NOMO-1 (cell line): Measurements from ENCODE around the gene ZFYVE28.

Experiments
- DNase-seq, 2 experiments: peaks; one replicate each; lab custom pipeline; 2025; ENCODE audit not compliant: unreplicated experiment in 2 of 2; lab: John Stamatoyannopoulos, UW

The ZFYVE28 gene

DNA sequence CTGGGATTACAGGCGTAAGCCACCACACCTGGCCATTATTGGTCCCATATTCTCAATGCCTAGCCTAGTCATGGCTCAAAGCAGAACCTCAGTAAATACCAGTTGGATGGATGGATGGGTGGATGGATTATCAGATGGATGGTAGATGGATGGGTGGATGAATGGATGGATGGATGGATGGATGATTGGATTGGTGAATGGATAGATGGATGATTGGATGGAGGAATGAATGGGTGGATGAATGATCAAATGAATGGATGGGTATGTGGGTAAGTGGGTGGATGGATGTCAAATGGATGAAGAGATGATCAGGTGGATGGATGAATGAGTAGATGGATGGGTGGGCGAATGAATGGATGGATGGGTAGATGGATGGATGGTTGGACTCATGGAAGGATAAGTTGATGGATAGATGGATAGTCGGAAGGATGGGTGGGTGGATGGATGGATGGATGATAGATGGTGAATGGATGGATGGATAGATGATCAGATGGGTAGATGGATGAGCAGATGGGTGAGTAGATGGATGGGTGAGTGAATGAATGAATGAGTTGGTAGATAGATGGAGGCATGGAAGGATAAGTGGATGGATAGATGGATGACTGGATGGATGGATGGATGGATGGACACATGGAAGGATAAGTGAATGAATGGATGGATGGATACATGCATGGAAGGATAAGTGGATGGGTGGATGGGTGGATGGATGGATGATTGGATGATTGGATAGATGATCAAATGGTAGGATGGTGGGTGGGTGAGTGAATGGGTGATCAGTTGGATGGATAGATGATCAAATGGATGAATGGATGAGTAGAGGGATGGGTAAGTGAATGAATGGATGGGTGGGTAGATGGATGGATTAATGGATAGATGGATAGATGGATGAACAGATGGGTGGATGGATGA is 28.5 kb upstream of the ZFYVE28 start:
- DNase-seq, result no peak

DNA sequence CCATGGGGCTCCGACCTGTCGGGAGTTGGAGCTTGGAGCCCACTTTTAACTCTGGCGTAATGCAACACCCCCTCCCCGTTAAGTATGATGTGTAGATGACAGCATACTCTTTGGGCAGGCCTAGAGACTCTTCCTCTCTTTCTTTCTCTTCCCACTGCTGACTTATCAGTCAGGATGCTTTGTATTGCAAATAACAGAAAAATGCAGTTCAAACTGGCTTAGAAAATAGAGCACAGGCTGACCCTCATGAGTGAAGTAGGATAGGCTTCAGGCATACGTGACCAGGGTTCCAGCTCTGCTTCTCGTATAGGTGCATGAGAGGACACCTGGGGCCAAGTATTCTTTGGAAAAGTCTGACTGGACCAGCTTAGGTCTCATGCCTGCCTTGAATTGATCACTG is 27.1 kb upstream of the ZFYVE28 start:
- no peak for DNase-seq

- no peak for DNase-seq
Observed at GRCh38 chr4:2445130-2445529, 26.7 kb upstream of the ZFYVE28 start.

DNA sequence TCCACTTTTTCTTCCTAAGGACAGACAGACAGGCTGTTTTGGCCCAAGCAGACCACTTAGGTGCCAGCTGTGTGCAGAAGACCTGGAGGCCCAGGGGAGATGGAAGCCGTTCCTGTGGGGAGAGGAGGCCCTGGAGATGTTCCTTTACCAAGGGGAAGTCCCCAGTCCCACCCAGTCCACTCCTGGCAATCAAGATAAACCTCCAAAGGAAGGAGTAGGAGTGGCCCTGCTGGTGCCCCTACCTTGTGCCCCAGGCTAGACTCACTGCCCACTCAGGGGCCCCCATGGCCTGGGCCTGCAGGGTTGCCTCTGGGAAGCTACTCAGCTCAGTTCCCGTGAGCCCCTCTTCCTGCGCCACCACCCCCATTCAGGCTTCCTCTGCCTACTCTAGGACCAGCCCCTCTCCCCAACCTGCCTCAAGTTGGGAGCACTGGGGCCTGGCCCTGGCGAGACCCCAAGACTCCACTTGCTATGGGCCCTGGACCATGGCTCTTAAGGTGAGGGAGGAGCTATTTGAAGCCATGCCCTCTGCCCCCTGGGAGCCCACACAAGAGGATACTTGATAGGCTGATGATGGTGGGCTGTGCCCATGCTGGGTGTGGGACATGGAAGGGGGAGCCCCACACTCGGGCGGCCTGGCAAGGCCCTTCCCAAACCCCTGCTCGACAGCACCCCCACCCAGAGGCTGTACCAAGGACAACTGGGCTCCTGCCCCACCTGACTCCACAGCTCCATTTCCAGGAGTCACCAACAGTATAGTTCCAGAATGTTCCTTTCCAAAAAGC is 25.7 kb upstream of the ZFYVE28 start:
- no peak for DNase-seq

DNA sequence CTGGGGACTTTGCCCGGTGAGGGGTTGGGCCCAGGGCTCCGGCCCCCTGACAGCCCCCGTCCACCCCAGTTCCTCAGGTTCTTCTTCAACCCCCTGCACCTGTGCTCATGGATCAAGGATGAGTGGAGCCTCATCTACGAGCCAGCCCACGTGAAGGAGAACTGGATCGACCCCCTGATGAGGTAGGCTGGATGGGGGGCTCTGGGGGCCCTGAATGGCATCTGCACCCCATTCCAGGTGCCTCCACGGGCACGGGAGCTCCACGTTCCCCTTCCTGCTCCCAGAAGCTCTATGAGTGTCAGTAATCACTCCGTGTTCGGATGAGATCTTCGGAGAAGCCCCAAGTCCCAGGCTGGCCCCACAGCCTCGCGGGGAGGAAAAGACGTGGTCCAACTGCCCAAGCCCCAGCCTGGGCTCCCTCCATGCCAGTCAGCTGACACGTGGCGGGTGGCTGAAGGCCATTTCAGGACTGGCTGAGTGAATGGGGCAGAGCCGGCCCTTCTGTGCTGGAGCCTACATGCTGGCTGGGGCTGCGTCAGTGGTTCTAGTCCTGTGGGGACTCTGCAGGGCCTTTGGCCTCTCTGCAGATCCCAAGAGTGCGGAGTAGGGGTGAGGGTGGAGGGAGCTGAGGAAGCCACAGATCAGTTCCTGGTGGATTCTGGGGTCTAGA is 24.8 kb upstream of the ZFYVE28 start:
- no peak for DNase-seq

DNA sequence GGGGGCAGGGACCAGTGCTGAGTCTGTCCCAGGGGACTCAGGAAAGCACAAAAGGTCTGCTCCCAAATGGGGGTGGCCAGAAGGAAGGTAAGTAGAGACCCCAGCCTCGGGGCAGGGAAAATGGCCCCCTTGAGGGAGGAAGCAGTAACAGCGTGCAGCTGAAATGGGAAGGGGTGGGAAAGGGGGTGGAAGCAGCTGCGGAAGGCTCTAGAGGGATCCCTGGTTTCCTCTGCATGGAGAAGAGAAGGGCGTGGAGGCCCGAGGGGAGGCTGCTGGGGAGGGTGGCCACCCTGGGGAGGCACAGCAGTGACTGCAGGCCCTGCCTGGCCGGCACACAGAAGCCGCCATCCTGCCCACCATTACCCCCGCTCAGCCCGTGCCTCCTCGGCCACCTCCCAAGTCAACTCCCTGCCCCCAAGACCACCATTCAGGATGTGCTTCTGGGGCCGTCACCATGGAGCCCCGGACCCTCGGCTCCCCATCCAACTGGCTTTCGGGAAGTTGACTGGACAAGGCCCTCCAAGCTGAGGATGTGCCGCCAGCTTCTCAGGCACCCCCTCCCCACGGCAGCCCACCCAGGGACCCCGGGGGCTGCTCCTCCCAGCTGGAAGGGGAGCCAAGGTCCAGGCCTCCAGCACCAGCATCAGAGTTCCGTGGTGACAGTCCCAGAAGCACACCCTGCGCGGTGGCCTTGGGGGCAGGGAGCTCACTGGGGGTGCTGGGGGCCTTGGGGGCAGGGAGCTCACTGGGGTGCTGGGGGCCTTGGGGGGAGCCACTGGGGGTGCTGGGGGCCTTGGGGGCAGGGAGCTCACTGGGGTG is 23.9 kb upstream of the ZFYVE28 start:
- DNase-seq, result no peak

GRCh38 chr4:2441393-2442174 is 23.1 kb upstream of the ZFYVE28 start:
- DNase-seq, result peak; percentile 70 to 72

GRCh38 chr4:2438822-2439718 is 20.6 kb upstream of the ZFYVE28 start:
- no peak for DNase-seq

GRCh38 chr4:2437475-2438215 is 19.2 kb upstream of the ZFYVE28 start:
- no peak for DNase-seq

GRCh38 chr4:2436761-2437474 is 18.5 kb upstream of the ZFYVE28 start:
- no peak for DNase-seq

GRCh38 chr4:2436301-2436700 is 17.9 kb upstream of the ZFYVE28 start:
- no peak for DNase-seq

DNA sequence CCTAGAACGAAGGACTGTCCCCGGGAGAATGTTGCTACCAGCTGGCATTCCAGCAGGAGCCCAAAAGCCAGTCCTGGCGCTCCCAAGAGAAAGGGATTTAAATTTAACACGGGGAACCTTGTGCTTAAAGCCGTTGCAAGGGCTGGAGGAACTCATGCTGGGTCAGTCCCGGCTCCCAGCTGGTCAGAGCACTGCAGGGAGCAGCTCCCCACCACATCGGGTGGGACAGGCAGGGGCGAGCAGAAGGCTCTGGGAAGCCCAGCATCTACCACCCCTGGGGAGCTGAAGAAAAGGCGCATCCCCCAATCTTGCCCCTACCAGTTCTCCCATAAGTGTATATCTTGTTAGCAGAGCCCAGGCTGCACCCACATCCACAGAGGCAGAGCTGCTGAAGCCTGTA is 16.0 kb upstream of the ZFYVE28 start:
- no peak for DNase-seq

DNA sequence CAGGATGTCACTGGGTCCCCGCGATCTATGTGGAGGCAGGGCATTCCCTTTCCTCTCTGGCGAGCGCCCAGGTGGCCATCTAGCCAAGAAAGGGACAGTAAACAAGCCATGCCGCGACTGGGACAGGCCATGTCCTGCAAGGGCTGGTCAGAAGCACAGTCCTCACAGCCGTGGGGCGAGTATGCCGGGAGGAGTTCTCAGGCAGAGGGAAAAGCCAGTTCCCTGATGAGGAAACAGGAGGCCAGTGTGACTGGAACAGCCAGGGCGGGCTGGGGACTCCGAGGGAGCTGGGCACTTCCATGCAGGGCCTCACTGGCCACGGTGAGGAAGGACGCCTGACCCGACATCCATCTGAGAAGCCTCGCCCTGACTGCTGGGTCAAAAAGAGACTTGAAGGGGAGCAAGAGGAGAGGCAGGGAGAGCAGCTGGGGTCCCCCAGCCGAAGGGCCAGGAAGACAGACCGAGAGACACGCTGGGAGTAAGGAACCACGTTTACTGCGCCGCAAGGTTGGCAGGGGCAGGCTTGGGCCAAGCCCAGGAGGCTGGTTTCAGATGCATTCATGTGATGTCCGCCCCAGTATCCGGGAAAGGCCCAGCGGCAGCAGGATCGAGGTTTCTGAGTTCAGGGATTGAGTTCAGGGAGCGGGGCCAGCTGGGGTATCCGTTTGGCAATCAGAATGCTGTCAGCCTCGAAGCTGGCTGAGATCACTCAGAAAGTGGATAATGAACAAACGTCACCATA is 15.3 kb upstream of the ZFYVE28 start:
- DNase-seq, result no peak

GRCh38 chr4:2432991-2433530 is 14.6 kb upstream of the ZFYVE28 start:
- no peak for DNase-seq

GRCh38 chr4:2432004-2432403 is 13.6 kb upstream of the ZFYVE28 start:
- no peak for DNase-seq

DNA sequence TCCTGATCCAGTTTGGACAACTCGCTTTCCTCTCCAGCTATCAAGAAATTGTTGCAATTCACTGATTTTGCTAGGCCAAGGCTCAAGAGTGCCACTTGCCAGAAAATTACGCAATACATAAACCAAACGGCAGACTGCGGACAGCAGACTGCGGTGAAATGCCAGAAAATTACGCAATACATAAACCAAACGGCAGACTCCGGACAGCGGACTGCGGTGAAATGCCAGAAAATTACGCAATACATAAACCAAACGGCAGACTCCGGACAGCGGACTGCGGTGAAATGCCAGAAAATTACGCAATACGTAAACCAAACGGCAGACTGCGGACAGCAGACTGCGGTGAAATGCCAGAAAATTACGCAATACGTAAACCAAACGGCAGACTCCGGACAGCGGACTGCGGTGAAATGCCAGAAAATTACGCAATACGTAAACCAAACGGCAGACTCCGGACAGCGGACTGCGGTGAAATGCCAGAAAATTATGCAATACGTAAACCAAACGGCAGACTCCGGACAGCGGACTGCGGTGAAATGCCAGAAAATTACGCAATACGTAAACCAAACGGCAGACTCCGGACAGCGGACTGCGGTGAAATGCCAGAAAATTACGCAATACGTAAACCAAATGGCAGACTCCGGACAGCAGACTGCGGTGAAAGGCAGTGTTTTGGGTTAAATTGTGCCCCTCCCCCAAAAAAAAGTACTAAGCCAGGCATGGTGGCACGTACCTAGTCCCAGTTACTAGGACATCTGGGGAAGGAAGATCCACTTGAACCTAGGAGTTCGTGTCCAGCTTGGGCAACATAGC is 11.7 kb upstream of the ZFYVE28 start:
- DNase-seq, result peak in 1 of 2 experiments; percentile 3
